Immature natural killer cell (primary cell): Measurements from ENCODE around the gene APEH. TPM values are rescaled to one million over a fixed set of nuclear protein-coding genes. Genes with fewer than 3 reads are reported as not detected.

Source experiments
- DNase-seq, 3 donors: peaks; one replicate each; pipeline ENCODE4 v3.0.0; 2022; ENCODE audit warnings: mixed read lengths in 1 of 3
- H3K27ac Mint-ChIP-seq, 6 donors: one replicate each; pipeline ENCODE4 v1.8.0; 2020; ENCODE audit warnings: mixed read lengths in 6 of 6, mild to moderate bottlenecking in 5 of 6, inconsistent platforms in 4 of 6, moderate library complexity in 3 of 6
- H3K27me3 Mint-ChIP-seq, 3 donors: one replicate each; pipeline ENCODE4 v1.8.0; 2020 to 2021; ENCODE audit warnings: low read depth in 3 of 3, mild to moderate bottlenecking in 3 of 3, mixed read lengths in 3 of 3, moderate library complexity in 3 of 3, inconsistent platforms in 1 of 3
- H3K36me3 Mint-ChIP-seq, 3 donors: one replicate each; pipeline ENCODE4 v1.8.0; 2020; ENCODE audit warnings: mixed read lengths in 3 of 3, inconsistent platforms in 2 of 3, mild to moderate bottlenecking in 2 of 3
- H3K4me1 Mint-ChIP-seq, 2 donors: one replicate each; pipeline ENCODE4 v1.8.0; 2020; ENCODE audit warnings: inconsistent platforms in 2 of 2, mild to moderate bottlenecking in 2 of 2, mixed read lengths in 2 of 2, moderate library complexity in 1 of 2
- H3K4me3 Mint-ChIP-seq, 5 donors: one replicate each; pipeline ENCODE4 v1.8.0; 2020; ENCODE audit warnings: mild to moderate bottlenecking in 5 of 5, mixed read lengths in 5 of 5, inconsistent platforms in 3 of 5, moderate library complexity in 3 of 5
- H3K9me3 Mint-ChIP-seq, 6 donors: one replicate each; pipeline ENCODE4 v1.8.0; 2020; ENCODE audit warnings: mild to moderate bottlenecking in 6 of 6, mixed read lengths in 6 of 6, inconsistent platforms in 4 of 6, moderate library complexity in 3 of 6
- polyA plus RNA-seq, 3 donors: library from polyadenylated mRNA; unstranded; fragments of 300-500 nt; fragmentation: Illumina TruSeq; gene quantifications; one replicate each; pipeline ENCODE4 v1.2.3, GENCODE V29; 2021

Gene APEH
- polyA plus RNA-seq, 3 donors from 2014 or later = 88.0 to 130 (median 121) TPM

GRCh38 chr3:49667701-49668413 lies 6.3 kb upstream of the APEH start:
- Mint-ChIP-seq H3K27me3 (peaks cover 2 to 3% (median 2%) of the 10 kb centered on the region in 3 donors), H3K27ac (no peak overlapping the region), H3K4me3 (no peak overlapping the region), H3K4me1 (peaks cover 4 to 9% of the 10 kb centered on the region in 2 donors), H3K36me3 (no peaks in the 10 kb centered on the region), H3K9me3 (no peaks in the 10 kb centered on the region)
- no peak for DNase-seq

GRCh38 chr3:49668414-49668797 lies 5.7 kb upstream of the APEH start:
- no peak for DNase-seq
- no peak overlapping the region for H3K4me3 Mint-ChIP-seq
- H3K9me3 Mint-ChIP-seq = no peaks in the 10 kb centered on the region
- H3K27ac Mint-ChIP-seq = no peak overlapping the region
- H3K27me3 Mint-ChIP-seq = peaks cover 2 to 3% (median 2%) of the 10 kb centered on the region in 3 donors
- peaks cover 8 to 14% of the 10 kb centered on the region in 2 donors for H3K4me1 Mint-ChIP-seq
- no peaks in the 10 kb centered on the region for H3K36me3 Mint-ChIP-seq

- peaks cover 12 to 18% of the 10 kb centered on the region in 2 donors for H3K4me1 Mint-ChIP-seq
- no peak overlapping the region for H3K4me3 Mint-ChIP-seq
- no peak for DNase-seq
- H3K27me3 Mint-ChIP-seq = peaks cover 2 to 5% (median 4%) of the 10 kb centered on the region in 3 donors
- no peaks in the 10 kb centered on the region for H3K36me3 Mint-ChIP-seq
- H3K9me3 Mint-ChIP-seq = no peaks in the 10 kb centered on the region
- H3K27ac Mint-ChIP-seq = no peak overlapping the region
These were observed 5.3 kb upstream of the APEH start for GRCh38 chr3:49668861-49669260.

- Mint-ChIP-seq H3K27me3 (peaks cover 2 to 7% (median 7%) of the 10 kb centered on the region in 3 donors), H3K4me3 (no peak overlapping the region), H3K9me3 (no peaks in the 10 kb centered on the region), H3K4me1 (peaks cover 12 to 20% of the 10 kb centered on the region in 2 donors), H3K27ac (no peak overlapping the region), H3K36me3 (no peaks in the 10 kb centered on the region)
- DNase-seq = no peak
These were observed 4.8 kb upstream of the APEH start for GRCh38 chr3:49669352-49669751.

GRCh38 chr3:49670940-49671290 lies 3.2 kb upstream of the APEH start:
- H3K27me3 Mint-ChIP-seq = peaks cover 2 to 7% (median 7%) of the 10 kb centered on the region in 3 donors
- H3K4me1 Mint-ChIP-seq = peaks cover 26 to 33% of the 10 kb centered on the region in 2 donors
- no peaks in the 10 kb centered on the region for H3K9me3 Mint-ChIP-seq
- DNase-seq = no peak
- H3K27ac Mint-ChIP-seq = peak overlapping the region in 1 of 6 donors; percentile 8
- no peaks in the 10 kb centered on the region for H3K36me3 Mint-ChIP-seq
- no peak overlapping the region for H3K4me3 Mint-ChIP-seq

- Mint-ChIP-seq H3K27ac (peak overlapping the region in 5 of 6 donors; percentile 38 to 86 (median 55)), H3K4me3 (peak overlapping the region; percentile 46 to 82 (median 73)), H3K36me3 (no peaks in the 10 kb centered on the region)
These were observed 2.6 kb upstream of the APEH start for GRCh38 chr3:49671291-49672288.

GRCh38 chr3:49673121-49673714 lies 933 bp upstream of the APEH start:
- DNase-seq = no peak
- Mint-ChIP-seq H3K27me3 (peaks cover 0 to 7% (median 7%) of the 10 kb centered on the region in 3 donors), H3K9me3 (no peaks in the 10 kb centered on the region), H3K36me3 (peaks cover 2 to 3% (median 3%) of the 10 kb centered on the region in 3 donors), H3K27ac (peak overlapping the region; percentile 83 to 97 (median 96)), H3K4me3 (peak overlapping the region; percentile 91 to 96 (median 93)), H3K4me1 (peaks cover 27 to 37% of the 10 kb centered on the region in 2 donors)

More at GRCh38 chr3:49671291-49672288, 2.6 kb upstream of the APEH start:
- Mint-ChIP-seq H3K9me3 (no peaks in the 10 kb centered on the region), H3K27me3 (peaks cover 0 to 7% (median 7%) of the 10 kb centered on the region in 3 donors), H3K4me1 (peaks cover 27 to 37% of the 10 kb centered on the region in 2 donors)
- peak; percentile 58 to 64 (median 59) for DNase-seq

GRCh38 chr3:49674497-49674983 lies 389 bp downstream of the APEH start:
- no peak for DNase-seq
- Mint-ChIP-seq H3K27me3 (peaks cover 0 to 7% (median 7%) of the 10 kb centered on the region in 3 donors), H3K4me1 (peaks cover 27 to 37% of the 10 kb centered on the region in 2 donors), H3K27ac (peak overlapping the region; percentile 29 to 97 (median 88)), H3K4me3 (peak overlapping the region; percentile 91 to 96 (median 93)), H3K9me3 (no peaks in the 10 kb centered on the region), H3K36me3 (peaks cover 4 to 5% (median 4%) of the 10 kb centered on the region in 3 donors)

GRCh38 chr3:49675912-49676311 lies 1.8 kb downstream of the APEH start:
- DNase-seq = no peak
- Mint-ChIP-seq H3K9me3 (no peaks in the 10 kb centered on the region), H3K27ac (no peak overlapping the region), H3K27me3 (peaks cover 0 to 7% (median 7%) of the 10 kb centered on the region in 3 donors), H3K4me1 (peaks cover 32 to 37% of the 10 kb centered on the region in 2 donors), H3K36me3 (peaks cover 4 to 15% (median 10%) of the 10 kb centered on the region in 3 donors), H3K4me3 (peak overlapping the region in 3 of 5 donors; percentile 15 to 96 (median 44))

GRCh38 chr3:49680493-49681231 lies 6.5 kb downstream of the APEH start:
- Mint-ChIP-seq H3K27me3 (peaks cover 0 to 3% (median 0%) of the 10 kb centered on the region in 3 donors), H3K36me3 (peaks cover 9 to 19% (median 15%) of the 10 kb centered on the region in 3 donors), H3K27ac (no peak overlapping the region), H3K4me3 (no peak overlapping the region), H3K9me3 (no peaks in the 10 kb centered on the region), H3K4me1 (peaks cover 7 to 13% of the 10 kb centered on the region in 2 donors)
- DNase-seq = no peak

GRCh38 chr3:49681232-49681522 lies 7.0 kb downstream of the APEH start:
- Mint-ChIP-seq H3K4me3 (no peak overlapping the region), H3K4me1 (peaks cover 1 to 10% of the 10 kb centered on the region in 2 donors)

GRCh38 chr3:49681543-49681942 lies 7.4 kb downstream of the APEH start:
- peaks cover 9 to 19% (median 15%) of the 10 kb centered on the region in 3 donors for H3K36me3 Mint-ChIP-seq
- no peak for DNase-seq
- H3K4me1 Mint-ChIP-seq = peaks cover 0 to 10% of the 10 kb centered on the region in 2 donors
- no peak overlapping the region for H3K4me3 Mint-ChIP-seq
- no peak overlapping the region for H3K27ac Mint-ChIP-seq
- no peaks in the 10 kb centered on the region for H3K9me3 Mint-ChIP-seq
- peaks cover 0 to 3% (median 0%) of the 10 kb centered on the region in 3 donors for H3K27me3 Mint-ChIP-seq

More at GRCh38 chr3:49681232-49681522, 7.0 kb downstream of the APEH start:
- no peak for DNase-seq
- Mint-ChIP-seq H3K27ac (no peak overlapping the region), H3K9me3 (no peaks in the 10 kb centered on the region), H3K36me3 (peaks cover 9 to 19% (median 15%) of the 10 kb centered on the region in 3 donors), H3K27me3 (peaks cover 0 to 3% (median 0%) of the 10 kb centered on the region in 3 donors)

- H3K36me3 Mint-ChIP-seq = peaks cover 7 to 17% (median 13%) of the 10 kb centered on the region in 3 donors
- no peak overlapping the region for H3K4me3 Mint-ChIP-seq
- DNase-seq = no peak
- no peaks in the 10 kb centered on the region for H3K9me3 Mint-ChIP-seq
- no peak overlapping the region for H3K27ac Mint-ChIP-seq
- peaks cover 0 to 16% of the 10 kb centered on the region in 2 donors for H3K4me1 Mint-ChIP-seq
- peaks cover 0 to 3% (median 2%) of the 10 kb centered on the region in 3 donors for H3K27me3 Mint-ChIP-seq
These were observed 9.0 kb downstream of the APEH start for GRCh38 chr3:49683162-49683561.
